ENCODE results near the gene ARHGAP8. TPM values are rescaled to one million over a fixed set of nuclear protein-coding genes. Genes with fewer than 3 reads are reported as not detected.

ARHGAP8 gene
- total RNA-seq, 3 donors from 2014 or later (not counting 1 experiment from before 2014, with no cell fraction given) = 23.6 to 32.6 (median 26.5) TPM

- Mint-ChIP-seq H3K27ac (no peak overlapping the region), H3K9me3 (no peaks in the 10 kb centered on the region), H3K4me1 (peaks cover 11 to 25% of the 10 kb centered on the region in 2 donors), H3K27me3 (ENCODE audit: low read depth in 2 of 2) (no peaks in the 10 kb centered on the region), H3K4me3 (no peak overlapping the region), H3K36me3 (no peaks in the 10 kb centered on the region)
- peaks cover 47% of the 10 kb centered on the region for H3K36me3 ChIP-seq (ENCODE audit: control insufficient read depth, insufficient read depth, low read length)
- DNase-seq (no peak), ATAC-seq (no peak)
- 90% methylated on average over 2 of the region's 2 CpGs for WGBS (ENCODE audit: insufficient coverage)
- H3K4me1 ChIP-seq (ENCODE audit: control insufficient read depth, insufficient read depth, low read length) = peaks cover 34% of the 10 kb centered on the region
- no peaks in the 10 kb centered on the region for H3K9me3 ChIP-seq (ENCODE audit: control insufficient read depth, insufficient read depth, low read length)
- H3K27ac ChIP-seq (ENCODE audit: low read length) = no peak overlapping the region
- no peaks in the 10 kb centered on the region for H3K27me3 ChIP-seq (ENCODE audit: control insufficient read depth, insufficient read depth, low read length)
- intact Hi-C loops (cut with micrococcal nuclease) = no loop called here
- no peak for TF ChIP-seq CTCF (IDR thresholded peaks at IDR 0.05)
- H3K4me3 ChIP-seq (ENCODE audit: low read length) = no peak overlapping the region
Measured at GRCh38 chr22:44722611-44723010, 29.8 kb upstream of the ARHGAP8 start.

- DNase-seq = no peak
- H3K9me3 Mint-ChIP-seq = no peaks in the 10 kb centered on the region
- peaks cover 57% of the 10 kb centered on the region for H3K36me3 ChIP-seq (ENCODE audit: control insufficient read depth, insufficient read depth, low read length)
- H3K27ac ChIP-seq (ENCODE audit: low read length) = no peak overlapping the region
- ATAC-seq = peak in 2 of 3 donors; percentile 21 to 35
- H3K27me3 ChIP-seq (ENCODE audit: control insufficient read depth, insufficient read depth, low read length) = no peaks in the 10 kb centered on the region
- no peak for TF ChIP-seq CTCF (IDR thresholded peaks at IDR 0.05)
- no peaks in the 10 kb centered on the region for H3K36me3 Mint-ChIP-seq
- H3K4me3 ChIP-seq (ENCODE audit: low read length) = no peak overlapping the region
- peaks cover 9 to 19% of the 10 kb centered on the region in 2 donors for H3K4me1 Mint-ChIP-seq
- no peak overlapping the region for H3K27ac Mint-ChIP-seq
- no peaks in the 10 kb centered on the region for H3K9me3 ChIP-seq (ENCODE audit: control insufficient read depth, insufficient read depth, low read length)
- WGBS (ENCODE audit: insufficient coverage) = 95% methylated on average over 2 of the region's 2 CpGs
- H3K27me3 Mint-ChIP-seq (ENCODE audit: low read depth in 2 of 2) = no peaks in the 10 kb centered on the region
- peaks cover 37% of the 10 kb centered on the region for H3K4me1 ChIP-seq (ENCODE audit: control insufficient read depth, insufficient read depth, low read length)
- no peak overlapping the region for H3K4me3 Mint-ChIP-seq
- intact Hi-C loops (cut with micrococcal nuclease) = no loop called here
Measured at GRCh38 chr22:44723801-44724200, 28.6 kb upstream of the ARHGAP8 start.

GRCh38 chr22:44724416-44724815 lies 28.0 kb upstream of the ARHGAP8 start:
- no peaks in the 10 kb centered on the region for H3K9me3 ChIP-seq (ENCODE audit: control insufficient read depth, insufficient read depth, low read length)
- WGBS (ENCODE audit: insufficient coverage) = 95% methylated on average over 6 of the region's 6 CpGs
- Mint-ChIP-seq H3K27me3 (ENCODE audit: low read depth in 2 of 2) (no peaks in the 10 kb centered on the region), H3K4me1 (peaks cover 12 to 18% of the 10 kb centered on the region in 2 donors), H3K9me3 (no peaks in the 10 kb centered on the region), H3K36me3 (no peaks in the 10 kb centered on the region), H3K27ac (no peak overlapping the region), H3K4me3 (no peak overlapping the region)
- peaks cover 37% of the 10 kb centered on the region for H3K4me1 ChIP-seq (ENCODE audit: control insufficient read depth, insufficient read depth, low read length)
- peaks cover 63% of the 10 kb centered on the region for H3K36me3 ChIP-seq (ENCODE audit: control insufficient read depth, insufficient read depth, low read length)
- intact Hi-C loops (cut with micrococcal nuclease) = no loop called here
- H3K27me3 ChIP-seq (ENCODE audit: control insufficient read depth, insufficient read depth, low read length) = no peaks in the 10 kb centered on the region
- TF ChIP-seq CTCF (IDR thresholded peaks at IDR 0.05) = no peak
- no peak for DNase-seq
- H3K27ac ChIP-seq (ENCODE audit: low read length) = no peak overlapping the region
- ATAC-seq = no peak
- H3K4me3 ChIP-seq (ENCODE audit: low read length) = no peak overlapping the region

- H3K9me3 Mint-ChIP-seq = no peaks in the 10 kb centered on the region
- H3K27me3 ChIP-seq (ENCODE audit: control insufficient read depth, insufficient read depth, low read length) = no peaks in the 10 kb centered on the region
- 93% methylated on average over 8 of the region's 8 CpGs for WGBS (ENCODE audit: insufficient coverage)
- H3K36me3 Mint-ChIP-seq = no peaks in the 10 kb centered on the region
- H3K4me1 ChIP-seq (ENCODE audit: control insufficient read depth, insufficient read depth, low read length) = peaks cover 37% of the 10 kb centered on the region
- no peak overlapping the region for H3K27ac ChIP-seq (ENCODE audit: low read length)
- no peak for TF ChIP-seq CTCF (IDR thresholded peaks at IDR 0.05)
- intact Hi-C loops (cut with micrococcal nuclease) = no loop called here
- ATAC-seq (no peak), DNase-seq (no peak)
- peaks cover 65% of the 10 kb centered on the region for H3K36me3 ChIP-seq (ENCODE audit: control insufficient read depth, insufficient read depth, low read length)
- H3K4me3 ChIP-seq (ENCODE audit: low read length) = no peak overlapping the region
- no peaks in the 10 kb centered on the region for H3K27me3 Mint-ChIP-seq (ENCODE audit: low read depth in 2 of 2)
- peaks cover 13 to 18% of the 10 kb centered on the region in 2 donors for H3K4me1 Mint-ChIP-seq
- H3K27ac Mint-ChIP-seq = no peak overlapping the region
- H3K4me3 Mint-ChIP-seq = no peak overlapping the region
- H3K9me3 ChIP-seq (ENCODE audit: control insufficient read depth, insufficient read depth, low read length) = no peaks in the 10 kb centered on the region
Measured at GRCh38 chr22:44724859-44725258, 27.5 kb upstream of the ARHGAP8 start.

Data from natural killer cell (primary cell).